Activated CD8-positive, alpha-beta T cell treated with anti-CD3 and anti-CD28 coated beads, Interleukin-2, amount 10 ng/mL, durations not matched to agents 7 days and 5 days (primary cell): ENCODE measurements around the gene KRT77. TPM values are rescaled to one million over a fixed set of nuclear protein-coding genes. Genes with fewer than 3 reads are reported as not detected.

Experiments
- ATAC-seq: fragments of 150-1000 bp; cut with Tn5 transposase; one replicate; pipeline ENCODE4 v1.10.0; 2021; ENCODE audit warnings: moderate library complexity
- CTCF ChIA-PET: fragments of 350-600 bp; sonication (Branson Sonifier 250); formaldehyde crosslinking; loops from one replicate; lab custom pipeline; 2021; ENCODE audit warnings: antibody characterized with exemption; lab: Charles Lee
- POLR2A ChIA-PET: fragments of 350-600 bp; sonication (Branson Sonifier 250); formaldehyde crosslinking; loops from one replicate; lab custom pipeline; 2021; ENCODE audit warnings: antibody characterized with exemption; lab: Charles Lee
- DNase-seq: peaks from one replicate; pipeline ENCODE4 v3.0.0-alpha.2; 2020
- H3K27ac Mint-ChIP-seq: one replicate; pipeline ENCODE4 v1.8.0; 2021; ENCODE audit warnings: mild to moderate bottlenecking, mixed read lengths
- H3K27me3 Mint-ChIP-seq: one replicate; pipeline ENCODE4 v1.8.0; 2021; ENCODE audit warnings: low read depth, mixed read lengths
- H3K36me3 Mint-ChIP-seq: one replicate; pipeline ENCODE4 v1.8.0; 2021; ENCODE audit warnings: low read depth, mixed read lengths
- H3K4me1 Mint-ChIP-seq: one replicate; pipeline ENCODE4 v1.8.0; 2021; ENCODE audit warnings: low read depth, mixed read lengths
- H3K4me3 Mint-ChIP-seq: one replicate; pipeline ENCODE4 v1.8.0; 2021; ENCODE audit warnings: mild to moderate bottlenecking, mixed read lengths
- H3K9me3 Mint-ChIP-seq: one replicate; pipeline ENCODE4 v1.8.0; 2022; ENCODE audit warnings: mixed read lengths; ENCODE audit not compliant: insufficient read depth
- total RNA-seq, 2 experiments: library from RNA; stranded (reverse); gene quantifications; one replicate each; pipeline ENCODE4 v1.2.3, GENCODE V29; 2021

KRT77 gene
- total RNA-seq, 2 experiments from 2014 or later: not detected

DNA sequence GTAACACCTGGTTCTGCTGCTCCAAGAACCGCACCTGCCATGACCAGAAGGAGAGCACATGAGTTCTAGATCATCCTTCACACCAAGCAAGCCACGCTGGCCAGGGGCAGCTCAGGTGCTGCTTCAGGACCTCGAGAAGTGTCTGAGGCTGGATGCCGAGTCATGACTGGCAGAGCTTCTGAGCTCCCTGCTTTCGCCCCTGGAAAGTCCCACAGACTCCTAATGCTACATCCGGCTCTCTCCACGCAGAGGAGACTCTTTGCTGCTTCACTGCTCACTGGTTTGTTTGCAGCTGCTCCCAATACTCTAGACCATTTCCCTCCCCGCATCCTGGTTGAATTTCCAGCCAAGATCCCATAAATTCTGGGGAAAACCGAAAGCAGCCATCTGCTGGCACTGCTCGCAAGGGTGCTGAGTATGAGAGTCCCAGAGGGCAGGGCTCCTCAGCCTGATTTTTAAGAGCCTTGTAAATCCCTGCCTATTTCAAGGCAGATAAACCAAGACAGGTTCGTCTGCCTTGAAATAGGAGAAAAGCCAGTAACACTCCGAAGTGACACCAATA is 52.7 kb downstream of the KRT77 start:
- Mint-ChIP-seq H3K27me3 (peaks cover 20% of the 10 kb centered on the region), H3K4me1 (peaks cover 57% of the 10 kb centered on the region), H3K9me3 (no peaks in the 10 kb centered on the region), H3K4me3 (no peak overlapping the region), H3K27ac (no peak overlapping the region), H3K36me3 (peaks cover 3% of the 10 kb centered on the region)
- POLR2A ChIA-PET: no interaction called here
- CTCF ChIA-PET: no interaction called here
- ATAC-seq: no peak
- DNase-seq: no peak

DNA sequence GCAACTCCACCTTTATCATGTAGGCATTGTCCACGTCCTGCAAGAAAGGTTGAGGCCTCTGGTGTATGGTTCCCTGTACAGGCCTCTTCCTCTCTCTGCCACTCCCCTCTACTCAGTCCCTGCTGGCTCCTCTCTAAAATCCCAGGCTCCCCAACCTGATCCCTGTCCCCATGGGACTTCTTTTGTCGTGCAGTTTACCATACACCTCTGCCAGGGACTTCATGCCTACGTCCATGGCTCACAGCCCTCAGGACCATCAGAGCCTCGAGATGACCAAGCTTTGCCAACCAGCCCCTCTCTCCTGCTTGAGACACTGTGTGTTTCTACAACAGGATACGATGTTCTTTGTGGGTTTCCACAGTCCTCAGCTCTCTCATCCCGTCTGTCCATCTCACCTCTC is 54.3 kb downstream of the KRT77 start:
- peaks cover 5% of the 10 kb centered on the region for H3K9me3 Mint-ChIP-seq
- H3K4me3 Mint-ChIP-seq: no peak overlapping the region
- CTCF ChIA-PET: interaction anchor here (1.4 to 1.5 kb wide), 2 partner anchors 63 to 231 kb away, joined by 4 read pairs; no protein-coding TSS in a partner anchor
- ATAC-seq: no peak
- POLR2A ChIA-PET: interaction anchor here (1.0 kb wide), 1 partner anchor 30 kb away, joined by 3 read pairs; no protein-coding TSS in a partner anchor
- H3K36me3 Mint-ChIP-seq: peaks cover 14% of the 10 kb centered on the region
- H3K27ac Mint-ChIP-seq: no peak overlapping the region
- DNase-seq: no peak
- H3K27me3 Mint-ChIP-seq: peaks cover 10% of the 10 kb centered on the region
- H3K4me1 Mint-ChIP-seq: peaks cover 72% of the 10 kb centered on the region

DNA sequence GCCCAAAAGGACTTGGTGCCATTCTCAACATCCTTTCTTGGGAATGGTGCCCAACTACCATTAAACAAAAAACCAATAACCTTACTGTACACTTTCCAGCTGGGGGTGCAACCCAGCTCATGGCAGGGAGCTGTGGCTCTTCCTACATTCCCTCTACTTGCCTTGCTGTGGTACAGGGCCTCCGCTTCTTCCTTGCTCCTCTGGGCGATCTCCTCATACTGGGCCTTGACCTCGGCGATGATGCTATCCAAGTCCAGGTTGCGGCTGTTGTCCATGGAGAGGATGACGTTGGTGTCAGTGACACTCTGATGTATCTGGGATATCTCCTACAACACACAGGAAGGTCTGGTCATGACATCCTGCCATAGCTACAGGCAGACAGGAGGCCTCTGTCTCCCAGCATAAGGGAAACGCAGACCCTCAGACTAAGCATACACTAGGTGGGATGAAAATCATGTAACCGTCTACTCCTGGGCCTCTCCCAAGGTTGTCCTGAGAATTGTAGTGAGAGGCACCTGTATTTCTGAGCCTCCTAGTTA is 55.2 kb downstream of the KRT77 start:
- CTCF ChIA-PET: interaction anchor here (1.0 to 1.5 kb wide), 4 partner anchors 13 to 62 kb away, joined by 3 to 4 read pairs (median 4); no protein-coding TSS in a partner anchor
- H3K36me3 Mint-ChIP-seq: peaks cover 14% of the 10 kb centered on the region
- ATAC-seq (no peak), DNase-seq (peak; percentile 12)
- POLR2A ChIA-PET: no interaction called here
- peaks cover 3% of the 10 kb centered on the region for H3K27me3 Mint-ChIP-seq
- peaks cover 5% of the 10 kb centered on the region for H3K9me3 Mint-ChIP-seq
- H3K4me3 Mint-ChIP-seq: no peak overlapping the region
- H3K27ac Mint-ChIP-seq: peak overlapping the region; percentile 56
- peaks cover 69% of the 10 kb centered on the region for H3K4me1 Mint-ChIP-seq

DNA sequence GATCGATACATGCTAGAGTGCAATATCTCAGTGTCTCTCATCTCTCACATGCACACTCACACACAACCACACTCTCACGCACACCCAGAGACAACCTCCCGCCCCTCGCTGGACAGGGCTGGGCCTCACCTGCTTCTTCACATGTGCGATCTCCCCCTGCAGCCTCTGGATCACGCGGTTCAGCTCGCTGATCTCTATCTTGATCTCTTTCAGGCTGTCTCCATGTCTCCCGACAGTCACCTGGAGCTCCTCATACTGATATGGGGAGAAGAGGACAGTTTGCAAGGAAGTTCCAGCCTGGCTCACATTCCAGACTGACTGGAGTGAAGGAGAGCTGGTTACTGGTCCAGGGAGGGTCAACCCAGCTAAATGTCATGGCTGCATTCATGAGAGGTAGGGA is 55.7 kb downstream of the KRT77 start:
- H3K4me3 Mint-ChIP-seq: no peak overlapping the region
- ChIA-PET POLR2A (no interaction called here), CTCF (interaction anchor here (1.0 to 1.5 kb wide), 4 partner anchors 13 to 62 kb away, joined by 3 to 4 read pairs (median 4); no protein-coding TSS in a partner anchor)
- peaks cover under 1% of the 10 kb centered on the region for H3K27me3 Mint-ChIP-seq
- H3K4me1 Mint-ChIP-seq: peaks cover 66% of the 10 kb centered on the region
- peak overlapping the region; percentile 99 for H3K27ac Mint-ChIP-seq
- DNase-seq (peak; percentile 12), ATAC-seq (no peak)
- peaks cover 14% of the 10 kb centered on the region for H3K36me3 Mint-ChIP-seq
- H3K9me3 Mint-ChIP-seq: peaks cover 5% of the 10 kb centered on the region

DNA sequence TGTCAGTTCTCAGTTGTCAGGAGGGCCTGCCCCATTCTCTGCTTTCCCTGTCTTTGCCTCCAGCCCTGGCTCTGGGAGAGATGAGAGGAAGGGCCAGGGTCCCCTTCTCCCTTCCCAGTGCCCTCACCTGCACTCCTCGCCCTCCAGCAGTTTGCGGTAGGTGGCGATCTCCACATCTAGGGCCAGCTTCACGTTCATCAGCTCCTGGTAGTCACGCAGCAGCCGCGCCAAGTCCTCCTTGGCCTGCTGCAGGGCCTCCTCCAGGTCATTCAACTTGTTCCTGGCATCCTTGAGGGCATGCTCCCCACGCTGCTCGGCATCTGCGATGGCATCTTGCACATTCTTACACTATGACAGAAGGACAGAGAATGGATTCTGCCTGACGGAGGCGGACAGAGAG is 56.7 kb downstream of the KRT77 start:
- Mint-ChIP-seq H3K9me3 (peaks cover 5% of the 10 kb centered on the region), H3K36me3 (peaks cover 14% of the 10 kb centered on the region), H3K27ac (peak overlapping the region; percentile 99), H3K4me1 (peaks cover 71% of the 10 kb centered on the region), H3K27me3 (no peaks in the 10 kb centered on the region), H3K4me3 (peak overlapping the region; percentile 50)
- peak; percentile 19 for DNase-seq
- ATAC-seq: no peak
- ChIA-PET CTCF (interaction anchor here (2.0 kb wide), 1 partner anchor 61 kb away, joined by 12 read pairs; no protein-coding TSS in a partner anchor), POLR2A (interaction anchor here (1.0 kb wide), 1 partner anchor 10 kb away, joined by 3 read pairs; no protein-coding TSS in a partner anchor)

DNA sequence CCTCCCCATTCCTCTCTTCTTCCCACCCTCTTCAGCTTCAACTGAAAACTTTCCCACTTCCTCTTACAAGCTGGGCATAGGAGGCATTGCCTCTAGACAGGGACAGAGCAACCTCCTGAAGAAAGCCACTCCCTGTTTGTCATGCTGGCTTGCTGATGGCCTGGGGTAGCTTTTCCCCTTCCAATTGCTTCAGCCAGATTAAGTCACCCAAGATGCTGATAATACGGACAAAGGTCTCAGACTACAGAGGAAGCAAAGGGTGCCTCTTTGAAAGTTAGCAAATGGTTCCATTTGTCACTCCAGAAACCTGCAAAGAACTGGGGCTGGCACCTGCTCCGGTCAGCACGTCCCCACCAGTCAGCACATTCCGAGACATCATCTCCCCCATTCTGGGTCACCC is 57.3 kb downstream of the KRT77 start:
- ChIA-PET CTCF (interaction anchor here (1.0 to 2.9 kb wide), 5 partner anchors 12 to 225 kb away, joined by 3 to 16 read pairs (median 3); no protein-coding TSS in a partner anchor), POLR2A (interaction anchor here (1.0 to 2.4 kb wide), 2 partner anchors 10 to 13 kb away, joined by 3 to 10 read pairs; no protein-coding TSS in a partner anchor)
- H3K4me3 Mint-ChIP-seq: peak overlapping the region; percentile 50
- ATAC-seq: peak; percentile 29
- H3K27me3 Mint-ChIP-seq: no peaks in the 10 kb centered on the region
- H3K9me3 Mint-ChIP-seq: peaks cover 5% of the 10 kb centered on the region
- H3K27ac Mint-ChIP-seq: peak overlapping the region; percentile 99
- H3K4me1 Mint-ChIP-seq: peaks cover 73% of the 10 kb centered on the region
- peaks cover 14% of the 10 kb centered on the region for H3K36me3 Mint-ChIP-seq
- peak; percentile 20 for DNase-seq

DNA sequence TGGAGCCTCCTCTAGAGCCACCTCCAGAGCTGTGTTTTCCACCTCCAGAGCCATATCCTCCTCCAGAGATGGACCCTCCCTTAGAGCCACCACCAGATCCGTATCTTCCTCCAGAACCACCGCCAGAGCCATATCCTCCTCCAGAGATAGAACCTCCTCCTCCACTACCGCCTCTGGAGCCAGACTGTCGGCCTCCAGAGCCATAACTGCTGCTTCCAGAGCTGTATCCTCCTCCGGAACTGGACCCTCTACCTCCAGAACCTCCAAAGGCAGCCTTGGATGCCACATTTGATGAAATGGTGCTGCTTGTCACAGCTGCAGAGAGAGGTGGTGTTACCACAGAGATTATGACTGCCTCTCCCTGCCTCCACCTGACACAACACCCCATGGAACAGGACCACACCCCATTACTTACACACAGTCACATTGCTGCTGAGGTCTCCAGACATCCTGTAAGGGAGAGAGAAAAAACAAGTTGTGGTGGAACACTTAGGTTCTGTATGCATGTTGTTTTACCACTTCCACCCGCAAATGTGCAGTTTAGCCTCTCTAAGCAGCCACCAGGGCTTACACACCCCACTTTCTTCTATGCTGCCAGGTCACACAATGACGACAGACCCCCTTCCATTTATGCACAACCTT is 58.1 kb downstream of the KRT77 start:
- Mint-ChIP-seq H3K4me1 (peaks cover 73% of the 10 kb centered on the region), H3K27me3 (peaks cover 3% of the 10 kb centered on the region), H3K36me3 (peaks cover 14% of the 10 kb centered on the region), H3K4me3 (peak overlapping the region; percentile 50), H3K9me3 (peaks cover 5% of the 10 kb centered on the region), H3K27ac (peak overlapping the region; percentile 99)
- DNase-seq: peak; percentile 87
- ChIA-PET CTCF (interaction anchor here (1.0 to 2.9 kb wide), 7 partner anchors 9 to 225 kb away, joined by 3 to 16 read pairs (median 3); no protein-coding TSS in a partner anchor), POLR2A (interaction anchor here (1.0 to 2.4 kb wide), 3 partner anchors 9 to 65 kb away, joined by 3 to 10 read pairs (median 3); no protein-coding TSS in a partner anchor)
- peak; percentile 91 for ATAC-seq

DNA sequence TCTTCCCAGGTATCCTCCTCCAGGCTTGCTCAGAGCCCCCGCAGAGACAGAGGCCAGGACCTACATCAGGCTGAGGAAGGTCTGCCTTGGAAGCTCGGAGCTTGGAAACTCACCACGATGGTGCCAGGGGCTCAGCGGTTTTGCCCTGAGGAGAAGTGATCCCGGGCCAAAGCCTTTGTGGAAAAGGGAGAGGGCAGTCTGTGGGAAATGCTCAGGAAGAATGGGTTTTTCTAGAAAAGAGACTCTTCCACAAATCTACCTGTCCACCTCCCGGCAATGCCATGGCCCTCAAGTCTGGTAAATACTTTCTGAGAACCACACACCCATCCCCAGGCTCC is 59.3 kb downstream of the KRT77 start:
- Mint-ChIP-seq H3K4me1 (peaks cover 62% of the 10 kb centered on the region), H3K36me3 (peaks cover 16% of the 10 kb centered on the region), H3K4me3 (no peak overlapping the region), H3K27me3 (peaks cover 8% of the 10 kb centered on the region), H3K27ac (peak overlapping the region; percentile 99), H3K9me3 (peaks cover 5% of the 10 kb centered on the region)
- CTCF ChIA-PET: interaction anchor here (1.1 to 2.9 kb wide), 3 partner anchors 10 to 33 kb away, joined by 3 to 16 read pairs (median 4); no protein-coding TSS in a partner anchor
- ATAC-seq (no peak), DNase-seq (peak; percentile 16)
- POLR2A ChIA-PET: interaction anchor here (2.4 kb wide), 1 partner anchor 11 kb away, joined by 10 read pairs; no protein-coding TSS in a partner anchor

DNA sequence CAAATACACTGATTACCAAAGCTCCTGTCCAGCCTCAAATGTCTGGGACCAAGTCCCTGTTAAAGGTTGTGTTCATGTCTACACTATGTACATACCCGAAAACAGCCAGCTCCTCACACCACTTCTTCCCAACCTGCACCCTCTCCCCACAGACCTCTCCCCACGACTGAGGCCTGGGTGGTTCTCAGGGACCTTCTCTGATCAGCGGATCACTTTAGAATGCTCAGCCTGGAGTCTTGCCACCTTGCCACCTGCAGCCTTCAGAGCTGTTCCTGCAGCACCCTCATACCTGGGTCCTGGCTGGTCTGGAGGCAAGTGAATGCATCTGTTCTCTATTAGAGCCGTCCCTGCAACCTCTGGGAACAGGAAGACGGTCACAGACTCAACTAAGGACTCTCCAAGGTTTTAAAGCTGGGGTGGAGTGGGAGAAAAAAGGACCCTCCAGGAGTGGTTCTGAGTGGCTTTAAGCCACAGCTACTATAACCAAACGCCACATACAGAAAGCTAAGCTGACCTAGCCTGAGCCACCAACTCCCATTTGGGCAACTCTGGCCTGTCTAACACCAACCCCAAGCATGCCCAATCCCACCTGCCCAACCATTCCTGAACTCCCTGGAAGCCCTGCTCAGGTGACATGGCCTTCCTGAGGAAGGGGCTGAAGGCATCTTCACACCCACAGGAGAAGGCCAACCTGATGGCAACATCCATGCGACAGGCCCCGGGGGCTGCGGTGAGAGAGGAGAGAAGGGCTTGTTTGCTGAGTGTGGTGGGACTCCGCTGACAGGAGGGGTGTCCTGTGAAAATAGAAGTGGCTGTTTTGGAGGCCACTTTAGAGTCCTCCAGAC is 59.9 kb downstream of the KRT77 start:
- Mint-ChIP-seq H3K36me3 (peaks cover 16% of the 10 kb centered on the region), H3K27ac (peak overlapping the region; percentile 47), H3K4me3 (no peak overlapping the region), H3K27me3 (peaks cover 11% of the 10 kb centered on the region), H3K4me1 (peaks cover 57% of the 10 kb centered on the region), H3K9me3 (peaks cover 5% of the 10 kb centered on the region)
- CTCF ChIA-PET: interaction anchor here (1.1 to 2.9 kb wide), 6 partner anchors 10 to 60 kb away, joined by 3 to 16 read pairs (median 4); no protein-coding TSS in a partner anchor
- ATAC-seq: no peak
- POLR2A ChIA-PET: no interaction called here
- peak; percentile 18 for DNase-seq

DNA sequence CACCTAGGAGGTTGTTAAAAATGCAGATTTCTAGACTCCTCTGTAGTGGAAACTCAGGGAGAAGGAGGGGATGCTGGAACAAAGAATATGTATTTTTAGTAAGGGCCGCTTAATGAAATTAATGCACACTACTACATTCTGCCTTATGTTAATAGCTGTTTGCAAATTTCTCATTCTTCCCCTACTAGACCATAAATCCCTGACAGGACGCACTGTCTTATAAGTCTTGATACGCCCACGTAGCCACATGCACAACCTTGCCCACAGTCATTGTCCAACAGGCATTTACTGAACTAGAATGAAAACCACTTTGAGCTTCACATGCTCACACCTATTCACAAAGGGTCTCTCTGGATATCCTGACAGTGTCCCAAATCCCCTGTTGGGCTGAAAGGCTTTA is 61.9 kb downstream of the KRT77 start:
- Mint-ChIP-seq H3K27ac (no peak overlapping the region), H3K36me3 (peaks cover 15% of the 10 kb centered on the region), H3K27me3 (peaks cover 11% of the 10 kb centered on the region), H3K4me3 (no peak overlapping the region), H3K9me3 (peaks cover 5% of the 10 kb centered on the region), H3K4me1 (peaks cover 45% of the 10 kb centered on the region)
- CTCF ChIA-PET: interaction anchor here (1.2 to 2.5 kb wide), 4 partner anchors 8 to 225 kb away, joined by 3 to 11 read pairs (median 4); no protein-coding TSS in a partner anchor
- ATAC-seq (no peak), DNase-seq (no peak)
- POLR2A ChIA-PET: no interaction called here
